Measurements from ENCODE around the gene ABAT. TPM values are rescaled to one million over a fixed set of nuclear protein-coding genes. Genes with fewer than 3 reads are reported as not detected.

Gene ABAT
- total and polyA plus RNA-seq, 11 donors, result 3.4 to 37.0 (median 12.8) TPM

DNA sequence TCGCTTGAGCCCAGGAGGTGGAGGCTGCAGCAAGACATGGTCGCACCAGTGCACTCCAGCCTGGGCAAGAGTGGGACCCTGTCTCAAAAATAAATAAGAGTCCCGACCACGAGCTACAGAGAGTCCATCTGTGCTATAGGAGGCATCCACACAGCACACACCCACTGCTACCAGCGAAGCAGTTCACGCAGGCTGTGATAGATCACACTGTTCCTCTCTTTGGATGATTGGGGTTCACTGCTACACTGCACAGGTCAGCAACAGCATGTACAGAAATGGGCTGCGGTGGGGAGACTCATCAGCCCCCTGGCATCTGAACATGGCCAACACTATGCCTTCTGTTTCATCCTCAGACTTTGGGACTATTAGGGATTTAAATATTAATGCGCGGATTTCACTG, 157.0 kb downstream of the ABAT start:
- Histone ChIP-seq H3K4me3 (no peak overlapping the region), H3K9me3 (no peaks in the 10 kb centered on the region), H3K27ac (no peak overlapping the region), H3K4me1 (peaks cover 0 to 10% (median 0%) of the 10 kb centered on the region in 12 donors), H3K27me3 (no peaks in the 10 kb centered on the region), H3K36me3 (peaks cover 0 to 47% (median 33%) of the 10 kb centered on the region in 9 donors)
- ATAC-seq, result no peak
- WGBS, 4 donors, result 92 to 93% (median 92%) methylated on average over 9 of the region's 9 CpGs
- no peak for DNase-seq
- TF ChIP-seq CTCF (IDR thresholded peaks at IDR 0.05) (no peak), POLR2A (IDR thresholded peaks at IDR 0.05) (no peak)
- intact Hi-C loops (cut with DNase I), result no loop called here

GRCh38 chr16:8831871-8832716, 157.7 kb downstream of the ABAT start:
- WGBS, 4 donors, result 77 to 81% (median 79%) methylated on average over 16 to 18 of the region's 18 CpGs
- ATAC-seq (no peak), DNase-seq (no peak)
- TF ChIP-seq CTCF (IDR thresholded peaks at IDR 0.05) (no peak), POLR2A (IDR thresholded peaks at IDR 0.05) (no peak)
- Histone ChIP-seq H3K36me3 (peaks cover 0 to 45% (median 29%) of the 10 kb centered on the region in 9 donors), H3K4me1 (peaks cover 0 to 13% (median 0%) of the 10 kb centered on the region in 12 donors), H3K27me3 (no peaks in the 10 kb centered on the region), H3K9me3 (no peaks in the 10 kb centered on the region), H3K4me3 (no peak overlapping the region), H3K27ac (no peak overlapping the region)
- intact Hi-C loops (cut with DNase I), result no loop called here

GRCh38 chr16:8832717-8833105, 158.3 kb downstream of the ABAT start:
- H3K4me1 ChIP-seq, result peaks cover 0 to 13% (median 0%) of the 10 kb centered on the region in 12 donors
- 75 to 91% (median 85%) methylated on average over 16 of the region's 16 CpGs for WGBS, 4 donors
- no peaks in the 10 kb centered on the region for H3K9me3 ChIP-seq
- DNase-seq (no peak), ATAC-seq (no peak)
- H3K27me3 ChIP-seq, result no peaks in the 10 kb centered on the region
- no peak for TF ChIP-seq POLR2A (IDR thresholded peaks at IDR 0.05)
- no peak for TF ChIP-seq CTCF (IDR thresholded peaks at IDR 0.05)
- intact Hi-C loops (cut with DNase I), result no loop called here
- H3K27ac ChIP-seq, result no peak overlapping the region
- H3K4me3 ChIP-seq, result no peak overlapping the region
- peaks cover 0 to 45% (median 28%) of the 10 kb centered on the region in 9 donors for H3K36me3 ChIP-seq

Other genes with a start within 250 kb of the ABAT start
- not detected for gene TMEM114, start 84.1 kb upstream of the ABAT start, total RNA-seq
- not detected for gene TMEM114, start 84.1 kb upstream of the ABAT start, polyA plus RNA-seq
- gene METTL22, start 52.9 kb upstream of the ABAT start, total RNA-seq, result 10 to 100 TPM; 15.3 to 80.3 (median 33.0) TPM
- gene METTL22, start 52.9 kb upstream of the ABAT start, polyA plus RNA-seq, result 10 to 100 TPM; 34.0 to 44.9 TPM
- 10 to 100 TPM in 8 of 9 donors, 1 to 10 TPM in 1; 9.6 to 14.6 (median 12.4) TPM for gene TMEM186, start 123.0 kb downstream of the ABAT start, total RNA-seq
- gene TMEM186, start 123.0 kb downstream of the ABAT start, polyA plus RNA-seq, result 10 to 100 TPM in 1 of 2 donors, 1 to 10 TPM in 1; 8.7 to 17.2 TPM
- 10 to 100 TPM in 8 of 9 donors, 1 to 10 TPM in 1; 9.8 to 25.1 (median 13.4) TPM for gene PMM2, start 123.2 kb downstream of the ABAT start, total RNA-seq
- gene PMM2, start 123.2 kb downstream of the ABAT start, polyA plus RNA-seq, result 10 to 100 TPM; 10.9 to 29.4 TPM
- gene CARHSP1, start 194.4 kb downstream of the ABAT start, total RNA-seq, result 10 to 100 TPM; 20.0 to 62.4 (median 29.0) TPM
- 10 to 100 TPM; 33.4 to 58.0 TPM for gene CARHSP1, start 194.4 kb downstream of the ABAT start, polyA plus RNA-seq
- not detected for gene LITAFD, start 207.7 kb downstream of the ABAT start, total RNA-seq
- not detected for gene LITAFD, start 207.7 kb downstream of the ABAT start, polyA plus RNA-seq